H9 (cell line): ENCODE results near the gene ZNF564. TPM values are rescaled to one million over a fixed set of nuclear protein-coding genes. Genes with fewer than 3 reads are reported as not detected.
A peak's percentile ranks its signal among the peaks of the same experiment; 100 is the strongest.

Experiments
- DNase-seq: peaks from one replicate; pipeline ENCODE4 v3.0.0-alpha.2; 2017
- H2AFZ ChIP-seq: one replicate; pipeline ENCODE4 v1.6.1; 2013; ENCODE audit warnings: mild to moderate bottlenecking, low read length, control low read depth, moderate library complexity
- H2AK5ac ChIP-seq: 2 replicates; pipeline ENCODE4 v1.6.1; 2013; ENCODE audit warnings: low read length, control low read depth, mixed read lengths; ENCODE audit not compliant: insufficient read length
- H2BK120ac ChIP-seq: one replicate; pipeline ENCODE4 v1.6.1; 2013; ENCODE audit warnings: low read depth, mild to moderate bottlenecking, low read length, control low read depth, inconsistent platforms; ENCODE audit not compliant: poor library complexity, severe bottlenecking
- H2BK12ac ChIP-seq: 2 replicates; pipeline ENCODE4 v1.6.1; 2013; ENCODE audit warnings: low read length, control low read depth, mixed read lengths, low read depth; ENCODE audit not compliant: insufficient read length
- H2BK15ac ChIP-seq: 2 replicates; pipeline ENCODE4 v1.6.1; 2013; ENCODE audit warnings: low read depth, low read length, control low read depth
- H2BK20ac ChIP-seq: one replicate; pipeline ENCODE4 v1.6.1; 2013; ENCODE audit warnings: low read depth, mild to moderate bottlenecking, low read length, control low read depth, inconsistent platforms; ENCODE audit not compliant: poor library complexity, severe bottlenecking
- H2BK5ac ChIP-seq: 2 replicates; pipeline ENCODE4 v1.6.1; 2013; ENCODE audit warnings: low read length, control low read depth, mixed read lengths; ENCODE audit not compliant: insufficient read length
- H3K14ac ChIP-seq: 2 replicates; pipeline ENCODE4 v1.6.1; 2013; ENCODE audit warnings: low read length, control low read depth; ENCODE audit not compliant: insufficient read depth
- H3K18ac ChIP-seq: 2 replicates; pipeline ENCODE4 v1.6.1; 2013; ENCODE audit warnings: low read depth, mild to moderate bottlenecking, mixed read lengths, low read length, control low read depth; ENCODE audit not compliant: insufficient read length
- H3K23ac ChIP-seq: 2 replicates; pipeline ENCODE4 v1.6.1; 2013; ENCODE audit warnings: low read length, control low read depth, mixed read lengths, low read depth; ENCODE audit not compliant: insufficient read length
- H3K23me2 ChIP-seq: 2 replicates; pipeline ENCODE4 v1.6.1; 2013; ENCODE audit warnings: low read depth, mild to moderate bottlenecking, mixed read lengths, low read length, control low read depth; ENCODE audit not compliant: insufficient read length, poor library complexity, severe bottlenecking
- H3K27ac ChIP-seq: 2 replicates; pipeline ENCODE4 v1.5.1; 2013; ENCODE audit warnings: low read length, control low read depth, mixed read lengths, low read depth; ENCODE audit not compliant: insufficient read length
- H3K27me3 ChIP-seq: 2 replicates; pipeline ENCODE4 v1.6.1; 2013; ENCODE audit warnings: low read length, control low read depth, inconsistent platforms; ENCODE audit not compliant: insufficient read depth
- H3K4ac ChIP-seq: 2 replicates; pipeline ENCODE4 v1.6.1; 2013; ENCODE audit warnings: low read depth, mild to moderate bottlenecking, control low read depth, inconsistent platforms, low read length, moderate library complexity
- H3K4me1 ChIP-seq: 2 replicates; pipeline ENCODE4 v1.6.1; 2013; ENCODE audit warnings: low read length, control low read depth, inconsistent platforms; ENCODE audit not compliant: insufficient read depth
- H3K4me2 ChIP-seq: 2 replicates; pipeline ENCODE4 v1.6.1; 2013; ENCODE audit warnings: low read length, control low read depth, mixed read lengths; ENCODE audit not compliant: insufficient read length, insufficient read depth
- H3K56ac ChIP-seq: 2 replicates; pipeline ENCODE4 v1.6.1; 2013; ENCODE audit warnings: low read depth, mild to moderate bottlenecking, mixed read lengths, low read length, control low read depth; ENCODE audit not compliant: insufficient read length
- H3K79me1 ChIP-seq: 2 replicates; pipeline ENCODE4 v1.6.1; 2013; ENCODE audit warnings: low read depth, mild to moderate bottlenecking, moderate library complexity, low read length, control low read depth, inconsistent platforms; ENCODE audit not compliant: insufficient read depth, poor library complexity, severe bottlenecking
- H3K79me2 ChIP-seq: 2 replicates; pipeline ENCODE4 v1.6.1; 2013; ENCODE audit warnings: low read length, control low read depth, inconsistent platforms; ENCODE audit not compliant: insufficient read depth
- H3K9ac ChIP-seq: 2 replicates; pipeline ENCODE4 v1.6.1; 2013; ENCODE audit warnings: low read length, control low read depth, mixed read lengths; ENCODE audit not compliant: insufficient read length; ENCODE audit errors: extremely low read depth
- H3K9me3 ChIP-seq: one replicate; pipeline ENCODE4 v1.6.1; 2013; ENCODE audit warnings: low read depth, low read length, inconsistent platforms; ENCODE audit not compliant: control insufficient read depth
- H3T11ph ChIP-seq: one replicate; pipeline ENCODE4 v1.6.1; 2013; ENCODE audit warnings: mild to moderate bottlenecking, low read length, control low read depth, inconsistent platforms
- H4K20me1 ChIP-seq: one replicate; pipeline ENCODE4 v1.6.1; 2013; ENCODE audit not compliant: control insufficient read depth, insufficient read length, insufficient read depth
- H4K5ac ChIP-seq: 2 replicates; pipeline ENCODE4 v1.6.1; 2013; ENCODE audit warnings: low read depth, mild to moderate bottlenecking, mixed read lengths, low read length, control low read depth; ENCODE audit not compliant: insufficient read length
- H4K8ac ChIP-seq: replicated peaks from 2 replicates; pipeline ENCODE4 v1.6.1; 2013; ENCODE audit warnings: low read length, control low read depth, mixed read lengths, low read depth; ENCODE audit not compliant: insufficient read length
- H4K91ac ChIP-seq: 2 replicates; pipeline ENCODE4 v1.6.1; 2013; ENCODE audit warnings: low read depth, mild to moderate bottlenecking, moderate library complexity, mixed read lengths, low read length, control low read depth; ENCODE audit not compliant: insufficient read length
- H3K27ac Mint-ChIP-seq, 3 experiments: 2 replicates in 2 of 3; 3 replicates in 1 of 3; pipeline ENCODE4 v1.8.0; 2020 to 2021; ENCODE audit warnings: mixed read lengths in 3 of 3, mild to moderate bottlenecking in 1 of 3, moderate library complexity in 1 of 3
- H3K27me3 Mint-ChIP-seq: 2 replicates; pipeline ENCODE4 v1.8.0; 2021; ENCODE audit warnings: low read depth, mild to moderate bottlenecking, moderate library complexity, mixed read lengths
- H3K36me3 Mint-ChIP-seq, 3 experiments: 2 replicates in 2 of 3; 3 replicates in 1 of 3; pipeline ENCODE4 v1.8.0; 2020 to 2021; ENCODE audit warnings: low read depth in 3 of 3, mixed read lengths in 3 of 3; ENCODE audit not compliant: insufficient read depth in 1 of 3
- H3K4me1 Mint-ChIP-seq, 2 experiments: 2 replicates each; pipeline ENCODE4 v1.8.0; 2020; ENCODE audit warnings: mixed read lengths in 2 of 2
- H3K4me3 Mint-ChIP-seq, 2 experiments: 2 replicates in 1 of 2; 3 replicates in 1 of 2; pipeline ENCODE4 v1.8.0; 2020 to 2021; ENCODE audit warnings: mild to moderate bottlenecking in 2 of 2, mixed read lengths in 2 of 2, moderate library complexity in 1 of 2
- H3K9me3 Mint-ChIP-seq, 2 experiments: 2 replicates in 1 of 2; 3 replicates in 1 of 2; pipeline ENCODE4 v1.8.0; 2020; ENCODE audit warnings: mild to moderate bottlenecking in 2 of 2, mixed read lengths in 2 of 2, moderate library complexity in 1 of 2
- WGBS: extraction: QIAGEN DNeasy Blood & Tissue Kit; methylation state at CpG from one replicate; pipeline ENCODE4 v1.1.7; 2013; ENCODE audit warnings: missing lambda C conversion rate, low lambda C conversion rate, mixed read lengths; ENCODE audit not compliant: insufficient read length; ENCODE audit errors: extremely low coverage; 5-methylcytosine and 5-hydroxymethylcytosine counted together
- total RNA-seq: library from RNA; stranded (reverse); gene quantifications from 2 replicates; pipeline ENCODE4 v1.2.1, GENCODE V29; 2021
- TF ChIP-seq, protein P1 (sequence below): fragments of 200-600 bp; sonication (generic); conservative IDR thresholded peaks from 3 replicates; pipeline ENCODE4 v1.8.0; 2021; ENCODE audit warnings: antibody characterized with exemption, mild to moderate bottlenecking

ZNF564 gene
- total RNA-seq, 1 experiment from 2014 or later: 11.3 TPM

DNA sequence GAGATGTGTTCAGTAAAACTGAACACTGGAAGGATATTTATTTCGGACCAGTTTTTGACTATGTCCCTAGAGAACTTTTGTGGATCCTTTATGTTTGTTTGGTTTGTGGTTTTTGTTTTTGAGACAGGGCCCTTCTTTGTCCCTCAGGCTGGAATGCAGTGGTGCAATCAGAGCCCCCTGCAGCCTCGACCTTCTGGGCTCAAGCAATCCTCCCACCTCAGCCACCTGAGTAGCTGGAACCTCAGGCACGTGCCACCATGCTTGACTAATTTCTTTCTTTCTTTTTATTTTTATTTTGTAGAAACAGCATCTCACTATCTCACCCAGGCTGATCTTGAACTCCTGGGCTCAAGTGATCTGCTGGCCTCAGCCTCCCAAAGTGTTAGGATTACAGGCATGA is 65.7 kb downstream of the ZNF564 start:
- H3K27me3 ChIP-seq: no peaks in the 10 kb centered on the region; the same call in 1 of the 2 replicates
- no CpG with 5 or more reads among the region's 3 CpGs for WGBS
- H2BK5ac ChIP-seq: no peak overlapping the region
- peak overlapping the region; percentile 84 for H3K4me2 ChIP-seq
- Mint-ChIP-seq H3K27me3 (peaks cover 11% of the 10 kb centered on the region), H3K27ac (no peak overlapping the region), H3K9me3 (no peaks in the 10 kb centered on the region; a peak in 1 of 5 replicates), H3K4me1 (peaks cover 13 to 19% of the 10 kb centered on the region in 2 experiments), H3K4me3 (peak overlapping the region; percentile 83 to 87; a peak in 4 of 5 replicates), H3K36me3 (no peaks in the 10 kb centered on the region; a peak in 2 of 7 replicates)
- H3K18ac ChIP-seq: no peak overlapping the region
- no peaks in the 10 kb centered on the region for H3K79me2 ChIP-seq
- H4K8ac ChIP-seq: no peak overlapping the region
- no peak overlapping the region for H3K56ac ChIP-seq
- H2AK5ac ChIP-seq: no peak overlapping the region
- H2BK15ac ChIP-seq: no peak overlapping the region
- no peak overlapping the region for H4K91ac ChIP-seq
- H3K4me1 ChIP-seq: no peaks in the 10 kb centered on the region; the same call in 1 of the 2 replicates
- TF ChIP-seq, protein P1, sequence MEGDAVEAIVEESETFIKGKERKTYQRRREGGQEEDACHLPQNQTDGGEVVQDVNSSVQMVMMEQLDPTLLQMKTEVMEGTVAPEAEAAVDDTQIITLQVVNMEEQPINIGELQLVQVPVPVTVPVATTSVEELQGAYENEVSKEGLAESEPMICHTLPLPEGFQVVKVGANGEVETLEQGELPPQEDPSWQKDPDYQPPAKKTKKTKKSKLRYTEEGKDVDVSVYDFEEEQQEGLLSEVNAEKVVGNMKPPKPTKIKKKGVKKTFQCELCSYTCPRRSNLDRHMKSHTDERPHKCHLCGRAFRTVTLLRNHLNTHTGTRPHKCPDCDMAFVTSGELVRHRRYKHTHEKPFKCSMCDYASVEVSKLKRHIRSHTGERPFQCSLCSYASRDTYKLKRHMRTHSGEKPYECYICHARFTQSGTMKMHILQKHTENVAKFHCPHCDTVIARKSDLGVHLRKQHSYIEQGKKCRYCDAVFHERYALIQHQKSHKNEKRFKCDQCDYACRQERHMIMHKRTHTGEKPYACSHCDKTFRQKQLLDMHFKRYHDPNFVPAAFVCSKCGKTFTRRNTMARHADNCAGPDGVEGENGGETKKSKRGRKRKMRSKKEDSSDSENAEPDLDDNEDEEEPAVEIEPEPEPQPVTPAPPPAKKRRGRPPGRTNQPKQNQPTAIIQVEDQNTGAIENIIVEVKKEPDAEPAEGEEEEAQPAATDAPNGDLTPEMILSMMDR: no peak
- no peak overlapping the region for H4K5ac ChIP-seq
- no peak overlapping the region for H2BK120ac ChIP-seq
- no peak for DNase-seq
- H2AFZ ChIP-seq: no peak overlapping the region
- no peaks in the 10 kb centered on the region for H3K79me1 ChIP-seq
- no peak overlapping the region for H3K14ac ChIP-seq
- H3T11ph ChIP-seq: no peak overlapping the region
- no peak overlapping the region for H3K9ac ChIP-seq
- H2BK12ac ChIP-seq: no peak overlapping the region
- H2BK20ac ChIP-seq: no peak overlapping the region
- H3K23ac ChIP-seq: no peak overlapping the region
- no peak overlapping the region for H3K27ac ChIP-seq
- H3K4ac ChIP-seq: no peak overlapping the region
- no peaks in the 10 kb centered on the region for H3K9me3 ChIP-seq
- H3K23me2 ChIP-seq: peaks cover 10% of the 10 kb centered on the region
- no peaks in the 10 kb centered on the region for H4K20me1 ChIP-seq
